ENCODE results near the gene ZNF12. TPM values are rescaled to one million over a fixed set of nuclear protein-coding genes. Genes with fewer than 3 reads are reported as not detected.
A peak's percentile ranks its signal among the peaks of the same experiment; 100 is the strongest.

ZNF12 gene
- total and polyA plus RNA-seq, 3 experiments from 2014 or later: 18.8 to 34.5 (median 19.4) TPM

- no peak for DNase-seq
- no peaks in the 10 kb centered on the region for H3K27me3 Mint-ChIP-seq
- POLR2A ChIA-PET: no interaction called here
- peaks cover 10% of the 10 kb centered on the region for H3K36me3 ChIP-seq (ENCODE audit: insufficient read depth, low read length)
- H3K27me3 ChIP-seq (ENCODE audit: insufficient read depth, low read length, poor library complexity, severe bottlenecking): no peaks in the 10 kb centered on the region
- no peak overlapping the region for H3K27ac ChIP-seq (ENCODE audit: low read depth, low read length)
- H3K27ac Mint-ChIP-seq: no peak overlapping the region
- no peak overlapping the region for H3K4me3 Mint-ChIP-seq
- CTCF ChIA-PET: no interaction called here
- no peaks in the 10 kb centered on the region for H3K4me1 ChIP-seq (ENCODE audit: insufficient read depth, low read length)
- peaks cover 0 to 2% (median 0%) of the 10 kb centered on the region in 5 donors for H3K9me3 Mint-ChIP-seq
- peaks cover 7 to 83% (median 7%) of the 10 kb centered on the region in 3 donors for H3K36me3 Mint-ChIP-seq
- no peaks in the 10 kb centered on the region for H3K9me3 ChIP-seq (ENCODE audit: low read length)
- H3K4me1 Mint-ChIP-seq: peaks cover 0 to 3% (median 0%) of the 10 kb centered on the region in 3 donors
- H3K4me3 ChIP-seq (ENCODE audit: low read length): no peak overlapping the region
Measured at GRCh38 chr7:6648815-6649104, 58.0 kb downstream of the ZNF12 start.

DNA sequence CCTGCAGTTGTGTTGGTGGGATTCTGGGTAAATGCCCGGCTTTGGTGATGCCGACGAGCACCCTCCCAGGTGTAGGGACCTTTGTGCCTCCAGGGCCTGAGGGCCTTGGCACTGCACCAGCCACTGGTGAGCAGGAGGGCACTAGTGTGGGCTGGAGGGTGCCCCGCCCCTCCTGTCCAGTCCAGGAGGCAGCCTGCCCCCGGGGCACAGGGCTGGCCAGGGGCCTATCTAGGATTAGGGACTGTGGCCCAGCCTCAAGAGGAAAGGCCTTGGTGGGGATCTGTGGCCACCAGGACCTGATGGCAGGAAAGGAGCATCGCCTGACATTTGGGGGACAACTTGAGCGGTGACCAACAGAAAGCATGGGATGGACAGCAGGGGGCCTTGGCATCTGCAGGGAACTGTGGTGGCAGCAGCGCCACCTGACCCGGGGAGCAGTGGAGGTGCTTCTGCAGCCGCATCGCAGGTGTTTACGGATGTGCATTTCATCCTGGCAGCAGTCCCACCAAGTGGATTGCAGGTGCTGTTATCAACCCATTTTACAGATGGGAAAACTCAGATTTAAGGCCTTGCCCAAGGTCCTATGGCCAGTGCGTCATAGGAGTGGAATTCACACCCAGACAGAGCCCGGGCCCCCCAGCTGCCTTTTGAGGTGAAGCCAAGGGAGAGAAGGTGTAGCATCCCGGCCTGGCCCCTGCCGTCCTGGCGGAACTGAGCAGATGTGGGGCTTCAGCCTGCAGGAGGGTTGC lies 58.5 kb downstream of the ZNF12 start:
- peaks cover 0 to 2% (median 0%) of the 10 kb centered on the region in 5 donors for H3K9me3 Mint-ChIP-seq
- Histone ChIP-seq H3K4me3 (ENCODE audit: low read length) (no peak overlapping the region), H3K27me3 (ENCODE audit: insufficient read depth, low read length, poor library complexity, severe bottlenecking) (no peaks in the 10 kb centered on the region), H3K36me3 (ENCODE audit: insufficient read depth, low read length) (peaks cover 10% of the 10 kb centered on the region), H3K27ac (ENCODE audit: low read depth, low read length) (no peak overlapping the region), H3K9me3 (ENCODE audit: low read length) (no peaks in the 10 kb centered on the region), H3K4me1 (ENCODE audit: insufficient read depth, low read length) (no peaks in the 10 kb centered on the region)
- H3K4me3 Mint-ChIP-seq: no peak overlapping the region
- H3K4me1 Mint-ChIP-seq: peaks cover 0 to 3% (median 0%) of the 10 kb centered on the region in 3 donors
- peak overlapping the region in 1 of 8 donors; percentile 84 for H3K27ac Mint-ChIP-seq
- no peak for DNase-seq
- CTCF ChIA-PET: no interaction called here
- H3K27me3 Mint-ChIP-seq: no peaks in the 10 kb centered on the region
- peaks cover 7 to 88% (median 7%) of the 10 kb centered on the region in 3 donors for H3K36me3 Mint-ChIP-seq
- POLR2A ChIA-PET: no interaction called here

DNA sequence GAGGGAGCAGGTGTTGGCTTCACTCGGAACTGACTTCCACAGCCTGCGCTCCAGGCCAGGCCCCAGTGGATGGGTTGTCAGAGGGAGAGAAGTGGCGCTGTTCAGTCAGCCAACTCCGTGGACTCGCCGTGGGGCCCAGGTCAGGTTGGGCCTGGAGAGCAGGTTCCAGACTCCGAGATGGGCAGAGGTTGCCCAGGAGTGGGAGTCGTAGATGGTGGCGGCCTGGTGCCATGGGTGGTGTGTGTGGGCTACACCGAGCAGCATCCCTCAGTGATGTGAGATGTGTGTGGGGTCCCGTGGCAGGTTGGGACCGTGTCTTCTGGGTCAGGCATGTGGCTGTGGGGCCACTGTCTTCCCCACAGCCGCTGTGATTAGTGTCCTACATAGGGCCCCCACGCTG lies 59.2 kb downstream of the ZNF12 start:
- POLR2A ChIA-PET: no interaction called here
- H3K4me1 ChIP-seq (ENCODE audit: insufficient read depth, low read length): no peaks in the 10 kb centered on the region
- H3K9me3 Mint-ChIP-seq: peaks cover 0 to 2% (median 0%) of the 10 kb centered on the region in 5 donors
- peak overlapping the region in 1 of 7 donors; percentile 61 for H3K4me3 Mint-ChIP-seq
- no peak overlapping the region for H3K27ac ChIP-seq (ENCODE audit: low read depth, low read length)
- peaks cover 7 to 90% (median 7%) of the 10 kb centered on the region in 3 donors for H3K36me3 Mint-ChIP-seq
- H3K27me3 Mint-ChIP-seq: no peaks in the 10 kb centered on the region
- no peak for DNase-seq
- peaks cover 10% of the 10 kb centered on the region for H3K36me3 ChIP-seq (ENCODE audit: insufficient read depth, low read length)
- no peak overlapping the region for H3K4me3 ChIP-seq (ENCODE audit: low read length)
- H3K27ac Mint-ChIP-seq: peak overlapping the region in 1 of 8 donors; percentile 6
- H3K27me3 ChIP-seq (ENCODE audit: insufficient read depth, low read length, poor library complexity, severe bottlenecking): no peaks in the 10 kb centered on the region
- CTCF ChIA-PET: no interaction called here
- peaks cover 0 to 3% (median 0%) of the 10 kb centered on the region in 3 donors for H3K4me1 Mint-ChIP-seq
- H3K9me3 ChIP-seq (ENCODE audit: low read length): no peaks in the 10 kb centered on the region

DNA sequence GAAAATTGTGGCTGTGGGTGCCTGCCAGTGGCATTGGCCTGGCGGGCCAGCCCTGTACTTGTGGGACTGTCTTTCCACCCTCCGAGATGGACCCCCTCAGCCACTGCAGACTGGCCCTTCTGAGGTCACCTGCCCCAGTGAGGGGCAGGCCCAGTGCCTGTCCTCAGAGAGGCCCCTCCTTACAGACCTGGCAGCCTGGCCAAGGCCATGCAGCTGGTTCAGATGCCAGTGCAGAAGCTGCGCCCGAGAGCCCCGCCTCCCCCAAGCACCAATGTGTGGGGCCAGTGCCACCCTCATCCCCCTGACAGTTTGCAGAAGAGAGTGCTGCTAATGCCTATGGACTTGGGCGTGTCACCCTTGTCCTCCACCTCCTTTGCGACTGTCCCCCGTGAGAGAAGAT lies 59.7 kb downstream of the ZNF12 start:
- H3K36me3 ChIP-seq (ENCODE audit: insufficient read depth, low read length): peaks cover 10% of the 10 kb centered on the region
- POLR2A ChIA-PET: no interaction called here
- no peaks in the 10 kb centered on the region for H3K4me1 ChIP-seq (ENCODE audit: insufficient read depth, low read length)
- peak overlapping the region in 2 of 8 donors; percentile 36 to 51 for H3K27ac Mint-ChIP-seq
- no peaks in the 10 kb centered on the region for H3K9me3 ChIP-seq (ENCODE audit: low read length)
- peaks cover 0 to 2% (median 0%) of the 10 kb centered on the region in 5 donors for H3K9me3 Mint-ChIP-seq
- no peak overlapping the region for H3K4me3 ChIP-seq (ENCODE audit: low read length)
- no peak for DNase-seq
- no peak overlapping the region for H3K27ac ChIP-seq (ENCODE audit: low read depth, low read length)
- CTCF ChIA-PET: no interaction called here
- H3K27me3 Mint-ChIP-seq: no peaks in the 10 kb centered on the region
- H3K36me3 Mint-ChIP-seq: peaks cover 7 to 93% (median 7%) of the 10 kb centered on the region in 3 donors
- H3K4me1 Mint-ChIP-seq: peaks cover 0 to 3% (median 0%) of the 10 kb centered on the region in 3 donors
- H3K27me3 ChIP-seq (ENCODE audit: insufficient read depth, low read length, poor library complexity, severe bottlenecking): no peaks in the 10 kb centered on the region
- peak overlapping the region in 1 of 7 donors; percentile 61 for H3K4me3 Mint-ChIP-seq

DNA sequence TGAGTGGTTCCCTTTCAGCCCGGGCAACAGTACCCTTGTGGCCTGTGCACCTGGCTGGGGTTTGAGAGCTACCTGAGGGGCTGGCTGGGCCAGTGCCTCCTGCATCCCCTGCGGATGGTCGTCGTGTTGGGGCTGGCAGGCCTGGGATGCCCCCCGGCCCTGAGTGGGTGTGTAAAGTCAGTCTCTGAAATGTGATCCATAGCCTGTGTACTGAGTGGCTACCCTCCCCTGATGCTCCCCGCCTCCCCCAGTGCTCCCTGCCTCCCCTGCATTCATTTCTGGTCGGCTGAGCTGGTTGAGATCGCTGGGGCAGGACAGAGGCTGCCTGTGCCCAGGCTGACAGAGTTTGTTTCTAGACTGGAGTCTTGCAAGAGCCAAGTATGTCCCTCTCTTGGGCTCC lies 60.3 kb downstream of the ZNF12 start:
- Histone ChIP-seq H3K4me3 (ENCODE audit: low read length) (no peak overlapping the region), H3K4me1 (ENCODE audit: insufficient read depth, low read length) (no peaks in the 10 kb centered on the region), H3K27ac (ENCODE audit: low read depth, low read length) (no peak overlapping the region), H3K36me3 (ENCODE audit: insufficient read depth, low read length) (peaks cover 10% of the 10 kb centered on the region), H3K9me3 (ENCODE audit: low read length) (no peaks in the 10 kb centered on the region), H3K27me3 (ENCODE audit: insufficient read depth, low read length, poor library complexity, severe bottlenecking) (no peaks in the 10 kb centered on the region)
- no peak for DNase-seq
- ChIA-PET POLR2A (no interaction called here), CTCF (no interaction called here)
- Mint-ChIP-seq H3K4me3 (no peak overlapping the region), H3K27me3 (no peaks in the 10 kb centered on the region), H3K36me3 (peaks cover 7 to 93% (median 9%) of the 10 kb centered on the region in 3 donors), H3K9me3 (peaks cover 0 to 2% (median 0%) of the 10 kb centered on the region in 5 donors), H3K27ac (peak overlapping the region in 2 of 8 donors; percentile 40 to 51), H3K4me1 (peaks cover 4 to 7% (median 4%) of the 10 kb centered on the region in 3 donors)

- H3K27me3 Mint-ChIP-seq: no peaks in the 10 kb centered on the region
- peaks cover 2% of the 10 kb centered on the region for H3K4me1 ChIP-seq (ENCODE audit: insufficient read depth, low read length)
- H3K36me3 Mint-ChIP-seq: peaks cover 0 to 90% (median 5%) of the 10 kb centered on the region in 3 donors
- CTCF ChIA-PET: no interaction called here
- H3K27ac ChIP-seq (ENCODE audit: low read depth, low read length): no peak overlapping the region
- H3K4me3 Mint-ChIP-seq: no peak overlapping the region
- no peaks in the 10 kb centered on the region for H3K9me3 ChIP-seq (ENCODE audit: low read length)
- H3K27me3 ChIP-seq (ENCODE audit: insufficient read depth, low read length, poor library complexity, severe bottlenecking): no peaks in the 10 kb centered on the region
- POLR2A ChIA-PET: interaction anchor here (0.5 kb wide), 1 partner anchor 15 kb away, joined by 3 read pairs; no protein-coding TSS in a partner anchor
- DNase-seq: no peak
- H3K4me1 Mint-ChIP-seq: peaks cover 10 to 18% (median 11%) of the 10 kb centered on the region in 3 donors
- H3K4me3 ChIP-seq (ENCODE audit: low read length): no peak overlapping the region
- peaks cover 4% of the 10 kb centered on the region for H3K36me3 ChIP-seq (ENCODE audit: insufficient read depth, low read length)
- no peaks in the 10 kb centered on the region for H3K9me3 Mint-ChIP-seq
- H3K27ac Mint-ChIP-seq: peak overlapping the region in 1 of 8 donors; percentile 81
Measured at GRCh38 chr7:6644728-6645127, 62.0 kb downstream of the ZNF12 start.

GRCh38 chr7:6643915-6644625 lies 62.7 kb downstream of the ZNF12 start:
- Mint-ChIP-seq H3K9me3 (no peaks in the 10 kb centered on the region), H3K36me3 (peaks cover 0 to 90% (median 5%) of the 10 kb centered on the region in 3 donors), H3K27ac (no peak overlapping the region), H3K4me3 (no peak overlapping the region), H3K27me3 (no peaks in the 10 kb centered on the region), H3K4me1 (peaks cover 13 to 25% (median 17%) of the 10 kb centered on the region in 3 donors)
- H3K9me3 ChIP-seq (ENCODE audit: low read length): no peaks in the 10 kb centered on the region
- peaks cover 4% of the 10 kb centered on the region for H3K36me3 ChIP-seq (ENCODE audit: insufficient read depth, low read length)
- CTCF ChIA-PET: no interaction called here
- POLR2A ChIA-PET: interaction anchor here (0.5 kb wide), 1 partner anchor 16 kb away, joined by 3 read pairs; no protein-coding TSS in a partner anchor
- H3K27ac ChIP-seq (ENCODE audit: low read depth, low read length): no peak overlapping the region
- DNase-seq: no peak
- no peaks in the 10 kb centered on the region for H3K27me3 ChIP-seq (ENCODE audit: insufficient read depth, low read length, poor library complexity, severe bottlenecking)
- H3K4me1 ChIP-seq (ENCODE audit: insufficient read depth, low read length): peaks cover 9% of the 10 kb centered on the region
- no peak overlapping the region for H3K4me3 ChIP-seq (ENCODE audit: low read length)
